GM19324 (cell line): Measurements from ENCODE around the gene SLC35G3.
"Not testable (repeated sequence)": the region's sequence is repeated elsewhere in the genome, so short reads cannot be mapped to it uniquely, and the experiment has no call there.

ENCODE experiments used
- ATAC-seq: cut with Tn5 transposase; IDR thresholded peaks from one replicate; pipeline ENCODE4 v1.9.1; 2021; ENCODE audit warnings: mild to moderate bottlenecking, moderate library complexity; ENCODE audit not compliant: unreplicated experiment, low FRiP score

SLC35G3 gene

GRCh38 chr17:35167666-35168065 is 26.5 kb downstream of the SLC35G3 start:
- no peak for ATAC-seq

GRCh38 chr17:35167046-35167445 is 27.1 kb downstream of the SLC35G3 start:
- ATAC-seq = no peak

DNA sequence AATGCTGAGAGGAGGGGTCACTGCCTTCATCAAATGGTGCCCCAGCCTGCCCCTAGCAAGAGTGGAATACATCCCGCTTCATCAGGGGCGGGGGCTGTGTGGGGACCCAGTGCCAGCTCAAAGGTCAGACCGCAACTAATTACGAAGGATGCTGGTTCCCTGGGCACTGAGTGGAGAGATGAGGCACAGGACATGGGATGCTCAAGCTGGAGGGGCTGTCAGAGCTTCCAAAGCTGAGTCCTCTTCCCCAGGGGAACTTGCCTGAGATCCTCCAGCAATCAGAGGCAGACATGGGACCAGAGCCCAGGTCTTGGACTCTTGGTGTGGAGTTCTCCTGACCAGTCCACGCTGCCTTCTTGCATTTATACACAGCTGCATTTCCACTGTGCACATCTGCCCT is 27.7 kb downstream of the SLC35G3 start:
- ATAC-seq = no peak

DNA sequence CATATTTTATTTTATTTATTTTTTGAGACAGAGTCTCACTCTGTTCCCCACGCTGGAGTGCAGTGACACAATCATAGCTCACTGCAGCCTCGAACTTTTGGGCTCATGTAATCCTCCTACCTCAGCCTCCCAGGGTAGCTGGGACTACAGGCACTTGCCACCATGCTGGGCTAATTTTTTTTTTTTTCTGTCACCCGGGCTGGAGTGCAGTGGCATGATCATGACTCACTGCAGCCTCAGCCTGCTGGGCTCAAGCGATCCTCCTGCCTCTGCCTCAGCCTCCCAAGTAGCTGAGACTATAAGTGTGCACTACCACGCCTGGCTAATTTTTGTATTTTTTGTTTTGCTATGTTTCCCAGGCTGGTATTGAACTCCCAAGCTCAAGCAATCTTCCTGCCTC is 29.5 kb downstream of the SLC35G3 start:
- ATAC-seq = no peak

DNA sequence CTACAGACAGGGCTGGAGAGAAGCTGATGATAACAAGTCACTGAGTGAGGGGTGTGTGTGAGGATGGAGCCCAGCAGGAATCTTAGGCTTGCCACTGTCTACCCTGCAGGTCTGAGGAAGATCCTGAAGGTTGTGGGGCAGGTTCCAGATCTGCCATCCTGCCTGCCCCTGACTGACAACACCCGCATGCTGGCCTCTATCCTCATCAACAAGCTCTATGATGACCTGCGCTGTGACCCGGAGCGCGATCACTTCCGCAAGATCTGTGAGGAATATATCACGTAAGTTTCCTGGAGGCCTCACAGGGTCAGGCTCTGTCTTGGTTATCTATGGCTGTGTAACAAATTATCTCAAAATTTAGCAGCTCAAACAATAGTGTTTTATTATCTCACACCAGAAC is 30.3 kb downstream of the SLC35G3 start:
- no peak for ATAC-seq

GRCh38 chr17:35162755-35163154 is 31.4 kb downstream of the SLC35G3 start:
- ATAC-seq = no peak

DNA sequence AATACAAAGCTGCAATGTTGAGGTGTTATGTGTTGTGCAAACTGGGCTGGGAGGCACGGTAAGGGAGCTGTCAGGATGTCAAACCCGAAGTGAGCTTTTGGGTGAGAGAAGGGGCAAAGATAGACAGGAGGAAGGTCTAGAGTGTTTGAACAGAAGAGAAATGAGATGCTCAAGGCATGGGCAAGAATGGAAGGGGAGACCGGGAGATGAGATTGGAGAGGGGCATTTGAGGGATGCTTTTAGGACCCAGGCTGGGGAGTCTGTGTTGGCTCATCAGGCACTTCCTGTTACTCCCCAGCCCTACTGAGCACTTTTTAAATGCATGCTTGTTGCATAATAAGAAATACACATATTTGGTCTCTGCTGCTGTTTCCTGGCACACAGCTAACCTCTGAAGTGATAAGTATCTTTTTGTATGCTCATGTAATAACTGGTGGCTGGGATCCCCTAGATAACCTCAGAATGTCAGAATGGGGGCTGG is 32.9 kb downstream of the SLC35G3 start:
- no peak for ATAC-seq

DNA sequence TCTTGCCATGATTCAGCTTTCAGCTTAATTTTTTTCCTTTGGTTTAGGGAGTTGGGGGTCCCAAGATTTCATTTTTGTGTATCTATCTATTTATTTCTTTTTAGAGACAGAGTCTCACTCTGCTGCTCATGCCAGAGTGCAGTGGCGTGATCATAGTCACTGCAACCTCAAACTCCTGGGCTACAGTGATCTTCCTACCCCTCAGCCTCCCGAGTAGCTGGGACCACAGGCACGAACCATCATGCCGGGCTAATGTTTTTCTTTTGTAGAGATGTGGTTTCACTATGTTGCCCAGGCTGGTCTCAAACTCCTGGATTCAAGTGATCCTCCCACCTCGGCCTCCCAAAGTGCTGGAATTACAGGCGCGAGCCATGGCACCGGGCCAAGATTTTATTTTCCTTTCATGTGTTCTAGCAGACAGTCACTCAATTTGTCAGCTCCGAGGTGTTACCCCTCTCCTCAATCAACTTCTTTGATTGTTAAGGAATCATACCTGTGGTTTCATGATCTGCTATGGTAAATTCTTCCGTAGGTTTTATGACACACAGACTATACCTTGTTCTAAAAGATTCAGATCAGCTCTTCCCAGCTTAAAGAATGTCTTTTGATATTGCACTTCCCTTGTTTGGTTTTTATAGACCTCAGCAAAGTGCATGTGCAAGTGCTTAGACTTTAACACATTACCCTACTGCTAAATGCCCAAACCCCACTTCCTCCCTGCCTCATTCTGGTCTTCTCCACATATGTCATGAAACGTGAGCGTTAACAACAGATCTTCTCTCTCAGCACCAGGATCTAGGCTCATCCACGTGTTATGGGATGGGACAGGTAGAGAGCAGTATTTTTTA is 33.6 kb downstream of the SLC35G3 start:
- ATAC-seq = no peak

- no peak for ATAC-seq
Measured at GRCh38 chr17:35159940-35160339, 34.3 kb downstream of the SLC35G3 start.

GRCh38 chr17:35155246-35155645 is 38.9 kb downstream of the SLC35G3 start:
- no peak for ATAC-seq

DNA sequence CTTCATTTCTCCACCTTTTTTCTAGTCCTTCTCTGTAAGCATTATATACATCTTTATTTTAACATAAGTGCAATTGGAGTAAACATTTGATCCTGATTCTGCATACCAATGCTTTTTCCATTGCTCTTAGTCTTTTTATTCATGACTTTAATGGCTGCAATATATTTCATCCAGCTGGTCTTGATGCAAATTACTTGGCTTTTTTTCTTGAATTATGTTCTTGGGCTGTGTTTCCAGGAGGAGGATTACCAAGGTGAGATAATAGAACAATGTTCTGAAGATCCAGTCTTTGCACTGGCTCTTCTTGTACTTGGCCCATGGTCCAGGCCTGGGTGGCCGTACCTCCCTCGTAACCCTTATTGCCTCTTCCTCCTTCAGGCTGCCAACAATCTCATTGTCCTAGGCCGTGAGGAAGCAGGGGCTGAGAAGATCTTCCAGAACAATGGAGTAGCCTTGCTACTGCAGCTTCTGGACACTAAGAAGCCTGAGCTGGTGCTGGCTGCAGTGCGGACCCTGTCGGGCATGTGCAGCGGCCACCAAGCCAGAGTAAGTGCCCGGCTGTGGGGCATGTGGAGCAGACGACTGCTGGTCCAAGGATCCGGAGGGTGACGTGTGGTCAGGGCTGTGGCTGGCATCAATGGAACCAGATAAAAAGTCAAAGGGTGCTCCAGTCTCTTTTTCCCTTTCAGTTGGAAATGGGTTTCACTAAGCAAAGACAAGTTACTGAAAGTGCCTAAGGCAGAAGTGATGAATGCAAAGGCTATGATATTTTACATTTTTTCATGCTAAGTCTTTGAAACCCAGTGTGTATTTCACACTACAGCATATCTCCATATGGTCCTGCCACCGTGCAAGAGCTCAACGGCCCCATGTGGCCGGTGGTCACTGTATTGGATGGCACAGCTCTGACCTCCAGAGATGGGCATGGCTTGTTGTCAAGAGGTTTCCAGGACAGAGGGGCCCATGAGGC is 39.7 kb downstream of the SLC35G3 start:
- ATAC-seq = no peak

GRCh38 chr17:35152421-35153140 is 41.6 kb downstream of the SLC35G3 start:
- ATAC-seq = no peak

GRCh38 chr17:35151080-35151479 is 43.1 kb downstream of the SLC35G3 start:
- not testable (repeated sequence) for ATAC-seq

GRCh38 chr17:35149941-35150340 is 44.3 kb downstream of the SLC35G3 start:
- no peak for ATAC-seq

GRCh38 chr17:35148144-35148543 is 46.0 kb downstream of the SLC35G3 start:
- no peak for ATAC-seq

GRCh38 chr17:35147375-35147905 is 46.8 kb downstream of the SLC35G3 start, which contains the start of gene UNC45B:
Gene UNC45B (plus strand): TSS chr17:35147817. CDS start chr17:35148264, 447 bp downstream.
- no peak for ATAC-seq

- ATAC-seq = no peak
Measured at GRCh38 chr17:35146214-35146833, 47.9 kb downstream of the SLC35G3 start.

DNA sequence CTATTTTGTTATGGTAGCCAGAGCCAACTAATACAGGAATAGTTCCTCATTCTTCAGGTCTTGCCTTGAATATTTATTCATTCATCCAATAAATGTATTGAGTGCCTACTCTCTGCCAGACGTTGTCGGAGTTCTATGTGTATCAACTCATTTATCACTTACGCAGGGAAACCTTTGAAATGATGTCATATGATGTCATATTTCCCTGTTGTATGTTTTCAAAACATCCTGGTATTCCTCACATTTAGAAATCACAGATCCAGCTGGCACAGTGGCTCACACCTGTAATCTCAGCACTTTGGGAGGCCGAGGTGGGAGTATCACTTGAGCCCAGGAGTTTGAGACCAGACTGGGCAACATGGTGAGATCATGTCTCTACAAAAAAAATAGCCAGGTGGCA is 49.4 kb downstream of the SLC35G3 start:
- ATAC-seq = no peak
